Endodermal cell (in vitro differentiated cells): ENCODE data around the gene CES4A. TPM values are rescaled to one million over a fixed set of nuclear protein-coding genes. Genes with fewer than 3 reads are reported as not detected.

ENCODE experiments used
- DNase-seq: peaks from one replicate; pipeline ENCODE4 v3.0.0-alpha.2; 2017
- H3K27ac ChIP-seq: 2 replicates; pipeline ENCODE4 v1.5.1; 2013; ENCODE audit warnings: mild to moderate bottlenecking, low read depth, low read length, moderate library complexity
- H3K27me3 ChIP-seq: 2 replicates; pipeline ENCODE4 v1.6.1; 2013; ENCODE audit warnings: mild to moderate bottlenecking, low read length, moderate library complexity; ENCODE audit not compliant: insufficient read depth, control insufficient read depth, poor library complexity, severe bottlenecking
- H3K36me3 ChIP-seq: 2 replicates; pipeline ENCODE4 v1.7.0; 2013; ENCODE audit warnings: mild to moderate bottlenecking, low read length, moderate library complexity; ENCODE audit not compliant: control insufficient read depth, insufficient read depth
- H3K4me1 ChIP-seq: one replicate; pipeline ENCODE4 v1.7.0; 2013; ENCODE audit warnings: low read length; ENCODE audit not compliant: control insufficient read depth, insufficient read depth
- H3K4me3 ChIP-seq: 2 replicates; pipeline ENCODE4 v1.5.1; 2013; ENCODE audit warnings: mild to moderate bottlenecking, low read length, moderate library complexity
- H3K9ac ChIP-seq: 2 replicates; pipeline ENCODE4 v1.6.1; 2013; ENCODE audit warnings: mild to moderate bottlenecking, low read length, moderate library complexity; ENCODE audit not compliant: poor library complexity, severe bottlenecking; ENCODE audit errors: extremely low read depth
- H3K9me3 ChIP-seq: 2 replicates; pipeline ENCODE4 v1.6.1; 2013; ENCODE audit warnings: mild to moderate bottlenecking, low read length, moderate library complexity; ENCODE audit not compliant: control insufficient read depth
- H3K27ac Mint-ChIP-seq: 2 replicates; pipeline ENCODE4 v1.8.0; 2020; ENCODE audit warnings: mixed read lengths
- H3K27me3 Mint-ChIP-seq: 2 replicates; pipeline ENCODE4 v1.8.0; 2021; ENCODE audit warnings: mild to moderate bottlenecking, mixed read lengths; ENCODE audit not compliant: insufficient read depth
- H3K36me3 Mint-ChIP-seq: 2 replicates; pipeline ENCODE4 v1.8.0; 2020; ENCODE audit warnings: low read depth, mixed read lengths
- H3K4me1 Mint-ChIP-seq: 2 replicates; pipeline ENCODE4 v1.8.0; 2020; ENCODE audit warnings: mixed read lengths
- H3K4me3 Mint-ChIP-seq: 2 replicates; pipeline ENCODE4 v1.8.0; 2020; ENCODE audit warnings: mild to moderate bottlenecking, moderate library complexity, mixed read lengths
- H3K9me3 Mint-ChIP-seq: 2 replicates; pipeline ENCODE4 v1.8.0; 2020; ENCODE audit warnings: mild to moderate bottlenecking, mixed read lengths
- WGBS, 2 experiments: methylation state at CpG; one replicate each; pipeline versions ENCODE4 v1.1.5 to v1.1.7; 2013; ENCODE audit warnings: missing lambda C conversion rate in 2 of 2, mixed read lengths in 1 of 2; ENCODE audit not compliant: insufficient coverage in 1 of 2, insufficient read length in 1 of 2; 5-methylcytosine and 5-hydroxymethylcytosine counted together
- total RNA-seq, 2 donors: library from RNA; stranded (reverse); fragmentation: NEBNext Ultra II Directional in 1 of 2; extraction: Animal tissue kit (Norgen Biotek cat#: 25700) in 1 of 2; gene quantifications; 2 replicates in 1 of 2; 3 replicates in 1 of 2; pipeline ENCODE4 v1.2.1, GENCODE V29; 2021
- TF ChIP-seq, protein P1 (sequence below): fragments of 200-600 bp; sonication (generic); conservative IDR thresholded peaks from 2 replicates; pipeline ENCODE4 v1.5.0; 2021; ENCODE audit warnings: antibody characterized with exemption, mild to moderate bottlenecking

Gene CES4A
- total RNA-seq, 2 donors from 2014 or later = 3.0 to 3.8 TPM

DNA sequence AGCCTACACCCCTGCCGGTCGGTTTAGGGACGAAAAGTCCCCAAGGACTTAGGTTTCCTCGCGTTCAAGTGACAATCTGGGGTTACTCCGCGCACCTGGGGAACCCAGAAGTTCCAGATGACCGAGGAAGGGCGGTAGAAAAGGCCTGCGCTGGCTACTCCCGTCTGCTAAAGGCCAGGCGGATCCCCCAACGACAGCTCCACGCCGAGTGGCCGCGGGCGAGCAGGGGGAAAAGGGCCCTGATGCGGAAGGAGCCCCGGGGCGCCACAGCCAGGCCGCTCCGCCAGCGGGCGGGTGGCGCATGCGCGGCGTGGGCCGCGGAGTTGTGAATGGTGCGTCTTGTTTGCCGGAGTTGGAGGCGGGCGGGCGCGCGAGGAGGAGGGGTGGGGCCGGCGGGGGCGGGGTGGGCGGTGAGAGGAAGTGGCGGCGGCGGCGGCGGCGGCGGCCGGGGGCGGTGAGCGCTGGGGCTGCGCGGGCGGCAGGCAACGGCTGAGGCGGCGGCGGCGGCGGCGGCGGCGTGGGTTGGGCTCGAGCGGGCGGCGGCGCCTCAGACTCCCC lies 40.4 kb downstream of the CES4A start, which contains the start of gene CBFB:
Gene CBFB, plus strand, starts transcription at position 454 of the 558 bp plus-strand sequence. CDS start 259 bp downstream, outside the sequence.
- Histone ChIP-seq H3K4me1 (peaks cover 9% of the 10 kb centered on the region), H3K9me3 (no peaks in the 10 kb centered on the region), H3K9ac (peak within 1 kb of the TSS; percentile 85), H3K27ac (peak within 1 kb of the TSS; percentile 81), H3K36me3 (peaks cover 32% of the 10 kb centered on the region), H3K4me3 (peak within 1 kb of the TSS; percentile 93), H3K27me3 (no peaks in the 10 kb centered on the region)
- peaks cover 22% of the 10 kb centered on the region for H3K4me1 Mint-ChIP-seq
- no peaks in the 10 kb centered on the region for H3K27me3 Mint-ChIP-seq
- H3K4me3 Mint-ChIP-seq = peak within 1 kb of the TSS; percentile 80
- 0 to 5% methylated on average over 7 to 52 of the region's 69 CpGs for WGBS, 2 experiments
- DNase-seq = peak; percentile 96
- peak within 1 kb of the TSS; percentile 91 for H3K27ac Mint-ChIP-seq
- no peaks in the 10 kb centered on the region for H3K9me3 Mint-ChIP-seq
- H3K36me3 Mint-ChIP-seq = peaks cover 24% of the 10 kb centered on the region
- TF ChIP-seq, protein P1, sequence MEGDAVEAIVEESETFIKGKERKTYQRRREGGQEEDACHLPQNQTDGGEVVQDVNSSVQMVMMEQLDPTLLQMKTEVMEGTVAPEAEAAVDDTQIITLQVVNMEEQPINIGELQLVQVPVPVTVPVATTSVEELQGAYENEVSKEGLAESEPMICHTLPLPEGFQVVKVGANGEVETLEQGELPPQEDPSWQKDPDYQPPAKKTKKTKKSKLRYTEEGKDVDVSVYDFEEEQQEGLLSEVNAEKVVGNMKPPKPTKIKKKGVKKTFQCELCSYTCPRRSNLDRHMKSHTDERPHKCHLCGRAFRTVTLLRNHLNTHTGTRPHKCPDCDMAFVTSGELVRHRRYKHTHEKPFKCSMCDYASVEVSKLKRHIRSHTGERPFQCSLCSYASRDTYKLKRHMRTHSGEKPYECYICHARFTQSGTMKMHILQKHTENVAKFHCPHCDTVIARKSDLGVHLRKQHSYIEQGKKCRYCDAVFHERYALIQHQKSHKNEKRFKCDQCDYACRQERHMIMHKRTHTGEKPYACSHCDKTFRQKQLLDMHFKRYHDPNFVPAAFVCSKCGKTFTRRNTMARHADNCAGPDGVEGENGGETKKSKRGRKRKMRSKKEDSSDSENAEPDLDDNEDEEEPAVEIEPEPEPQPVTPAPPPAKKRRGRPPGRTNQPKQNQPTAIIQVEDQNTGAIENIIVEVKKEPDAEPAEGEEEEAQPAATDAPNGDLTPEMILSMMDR = peak; percentile 57

DNA sequence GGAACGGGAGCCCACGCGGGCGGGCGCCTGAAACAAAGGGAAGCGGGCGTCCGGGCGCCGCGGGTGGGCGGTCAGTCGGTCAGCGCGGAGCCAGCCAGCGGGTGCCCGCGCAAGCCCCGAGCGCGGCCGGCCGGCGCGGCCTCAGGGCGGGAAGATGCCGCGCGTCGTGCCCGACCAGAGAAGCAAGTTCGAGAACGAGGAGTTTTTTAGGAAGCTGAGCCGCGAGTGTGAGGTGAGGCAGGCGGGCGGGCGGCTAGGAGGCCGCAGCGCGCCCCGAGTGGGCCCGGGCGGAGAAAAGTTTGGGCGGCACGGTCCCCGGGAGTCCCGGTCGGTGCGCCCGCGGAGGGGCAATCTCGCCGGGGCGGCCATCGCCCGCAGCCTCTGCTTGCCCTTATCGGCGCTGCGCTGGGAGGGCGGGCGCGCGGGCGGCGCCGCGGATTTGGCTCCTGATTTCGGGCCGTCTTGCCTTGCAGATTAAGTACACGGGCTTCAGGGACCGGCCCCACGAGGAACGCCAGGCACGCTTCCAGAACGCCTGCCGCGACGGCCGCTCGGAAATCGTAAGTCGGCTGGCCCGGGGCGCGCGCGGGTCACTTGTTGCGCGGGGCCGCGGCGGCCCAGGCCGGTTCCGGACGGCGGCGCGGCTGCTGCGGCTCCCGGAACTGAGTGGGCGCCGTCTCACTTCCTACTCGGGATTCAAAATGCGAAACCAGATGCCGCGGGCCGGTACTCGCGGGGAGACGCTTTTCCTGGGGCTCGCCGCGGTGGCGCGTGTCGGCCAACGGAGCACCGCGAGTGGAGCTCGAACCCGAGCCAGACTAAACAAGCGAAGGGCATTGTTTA lies 41.1 kb downstream of the CES4A start:
- no peaks in the 10 kb centered on the region for H3K9me3 Mint-ChIP-seq

DNA sequence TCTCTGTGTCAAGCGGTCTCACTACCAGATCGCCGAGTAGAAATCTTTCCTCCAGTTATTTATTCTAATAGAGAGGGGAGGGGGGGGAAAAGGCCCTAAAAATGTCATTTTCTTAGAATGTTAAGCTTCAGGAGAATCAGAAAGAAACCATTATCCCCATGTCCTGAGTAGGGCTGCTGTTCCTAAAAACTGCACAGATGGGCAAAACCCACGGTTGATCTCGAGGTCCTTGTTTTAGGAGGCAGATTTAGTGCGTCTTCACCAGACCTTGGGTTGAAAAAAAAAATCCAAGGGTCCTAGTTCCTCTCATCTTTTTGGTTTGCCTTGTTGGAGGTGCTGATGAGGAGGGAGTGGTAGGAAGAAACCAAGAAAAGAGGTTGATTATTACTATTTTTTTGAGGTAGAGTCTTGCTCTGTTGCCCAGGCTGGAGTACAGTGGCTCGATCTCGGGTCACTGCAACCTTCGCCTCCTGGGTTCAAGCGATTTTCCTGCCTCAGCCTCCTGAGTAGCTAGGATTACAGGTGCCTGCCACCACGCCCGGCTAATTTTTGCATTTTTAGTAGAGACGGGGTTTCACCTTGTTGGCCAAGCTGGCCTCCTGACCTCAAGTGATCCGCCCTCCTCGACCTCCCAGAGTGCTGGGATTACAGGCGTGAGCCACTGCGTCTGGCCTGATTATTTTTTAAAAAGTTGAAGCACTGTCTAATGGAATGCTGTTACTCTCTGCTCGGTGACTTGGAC lies 42.0 kb downstream of the CES4A start:
- Mint-ChIP-seq H3K27ac (peak overlapping the region; percentile 74), H3K36me3 (peaks cover 34% of the 10 kb centered on the region), H3K27me3 (no peaks in the 10 kb centered on the region), H3K9me3 (no peaks in the 10 kb centered on the region), H3K4me1 (peaks cover 15% of the 10 kb centered on the region), H3K4me3 (peak overlapping the region; percentile 80)
- Histone ChIP-seq H3K36me3 (peaks cover 46% of the 10 kb centered on the region), H3K27me3 (no peaks in the 10 kb centered on the region), H3K4me3 (peak overlapping the region; percentile 93), H3K9me3 (no peaks in the 10 kb centered on the region), H3K27ac (no peak overlapping the region), H3K9ac (peak overlapping the region; percentile 85), H3K4me1 (peaks cover 1% of the 10 kb centered on the region)
- TF ChIP-seq, protein P1 = no peak
- 72 to 74% methylated on average over 15 to 16 of the region's 18 CpGs for WGBS, 2 experiments
- no peak for DNase-seq

More for the DNA sequence above, 41.1 kb downstream of the CES4A start:
- DNase-seq = peak; percentile 78
- peaks cover 27% of the 10 kb centered on the region for H3K36me3 Mint-ChIP-seq
- H3K27ac Mint-ChIP-seq = peak overlapping the region; percentile 74
- no peaks in the 10 kb centered on the region for H3K9me3 ChIP-seq
- peak overlapping the region; percentile 85 for H3K9ac ChIP-seq
- H3K36me3 ChIP-seq = peaks cover 39% of the 10 kb centered on the region
- peak overlapping the region; percentile 93 for H3K4me3 ChIP-seq
- H3K4me1 Mint-ChIP-seq = peaks cover 20% of the 10 kb centered on the region
- peak overlapping the region; percentile 80 for H3K4me3 Mint-ChIP-seq
- WGBS, 2 experiments = 0 to 1% methylated on average over 78 to 123 of the region's 123 CpGs
- H3K4me1 ChIP-seq = peaks cover 9% of the 10 kb centered on the region
- peak overlapping the region; percentile 81 for H3K27ac ChIP-seq
- H3K27me3 Mint-ChIP-seq = no peaks in the 10 kb centered on the region
- TF ChIP-seq, protein P1 = no peak
- no peaks in the 10 kb centered on the region for H3K27me3 ChIP-seq
